ENCODE results near the gene NVL. TPM values are rescaled to one million over a fixed set of nuclear protein-coding genes. Genes with fewer than 3 reads are reported as not detected.

The NVL gene
- total and polyA plus RNA-seq, 7 experiments from 2014 or later: 16.1 to 48.6 (median 24.7) TPM

DNA sequence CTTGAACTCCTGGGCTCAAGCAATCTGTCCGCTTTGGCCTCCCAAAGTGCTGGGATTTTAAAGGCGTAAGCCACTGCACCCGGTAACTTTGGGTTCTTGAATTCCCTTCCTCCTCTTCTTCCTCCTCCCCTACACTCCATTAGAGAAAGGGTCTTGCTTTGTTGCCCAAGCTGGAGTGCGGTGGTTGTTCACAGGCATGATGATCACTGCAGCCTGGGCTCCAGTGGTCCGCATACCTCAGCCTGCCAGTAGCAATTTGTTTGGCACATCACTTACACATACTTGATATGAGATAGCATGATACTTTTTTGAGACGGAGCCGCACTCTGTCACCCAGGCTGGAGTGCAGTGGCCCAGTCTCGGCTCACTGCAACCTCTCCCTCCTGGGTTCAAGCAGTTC, 144.8 kb downstream of the NVL start:
- ATAC-seq (no peak), DNase-seq (no peak)
- intact Hi-C loops (cut with micrococcal nuclease): loop anchor here in 1 of 2 donors (10.0 kb wide), 3 partner anchors 470 to 1470 kb away; partner anchors contain the start of genes AIDA, BROX, CAPN2 and LBR
- peaks cover 43 to 70% (median 66%) of the 10 kb centered on the region in 7 donors for H3K4me1 Mint-ChIP-seq
- H3K4me3 Mint-ChIP-seq: peak overlapping the region; percentile 78 to 94 (median 88)
- peaks cover 0 to 5% (median 0%) of the 10 kb centered on the region in 11 donors for H3K9me3 Mint-ChIP-seq
- H3K36me3 Mint-ChIP-seq: peaks cover 0 to 32% (median 15%) of the 10 kb centered on the region in 5 donors
- ChIA-PET CTCF (no interaction called here), POLR2A (interaction anchor here (0.6 to 4.1 kb wide), 3 partner anchors 16 to 354 kb away, joined by 3 to 28 read pairs (median 3); no protein-coding TSS in a partner anchor)
- H3K27me3 Mint-ChIP-seq: no peaks in the 10 kb centered on the region
- Histone ChIP-seq H3K9me3 (ENCODE audit: control insufficient read depth in 2 of 3, low read length in 3 of 3) (no peaks in the 10 kb centered on the region), H3K27ac (ENCODE audit: low read depth, low read length) (no peak overlapping the region), H3K4me1 (ENCODE audit: control insufficient read depth in 2 of 2, insufficient read depth in 2 of 2, low read length in 2 of 2) (peaks cover 25 to 28% of the 10 kb centered on the region in 2 donors), H3K27me3 (ENCODE audit: control insufficient read depth in 2 of 2, insufficient read depth in 2 of 2, low read length in 2 of 2) (no peaks in the 10 kb centered on the region), H3K36me3 (ENCODE audit: control insufficient read depth in 2 of 3, insufficient read depth in 3 of 3, low read length in 3 of 3) (peaks cover 0 to 8% (median 5%) of the 10 kb centered on the region in 3 experiments), H3K4me3 (ENCODE audit: low read length) (no peak overlapping the region)
- peak overlapping the region; percentile 70 to 93 (median 86) for H3K27ac Mint-ChIP-seq

DNA sequence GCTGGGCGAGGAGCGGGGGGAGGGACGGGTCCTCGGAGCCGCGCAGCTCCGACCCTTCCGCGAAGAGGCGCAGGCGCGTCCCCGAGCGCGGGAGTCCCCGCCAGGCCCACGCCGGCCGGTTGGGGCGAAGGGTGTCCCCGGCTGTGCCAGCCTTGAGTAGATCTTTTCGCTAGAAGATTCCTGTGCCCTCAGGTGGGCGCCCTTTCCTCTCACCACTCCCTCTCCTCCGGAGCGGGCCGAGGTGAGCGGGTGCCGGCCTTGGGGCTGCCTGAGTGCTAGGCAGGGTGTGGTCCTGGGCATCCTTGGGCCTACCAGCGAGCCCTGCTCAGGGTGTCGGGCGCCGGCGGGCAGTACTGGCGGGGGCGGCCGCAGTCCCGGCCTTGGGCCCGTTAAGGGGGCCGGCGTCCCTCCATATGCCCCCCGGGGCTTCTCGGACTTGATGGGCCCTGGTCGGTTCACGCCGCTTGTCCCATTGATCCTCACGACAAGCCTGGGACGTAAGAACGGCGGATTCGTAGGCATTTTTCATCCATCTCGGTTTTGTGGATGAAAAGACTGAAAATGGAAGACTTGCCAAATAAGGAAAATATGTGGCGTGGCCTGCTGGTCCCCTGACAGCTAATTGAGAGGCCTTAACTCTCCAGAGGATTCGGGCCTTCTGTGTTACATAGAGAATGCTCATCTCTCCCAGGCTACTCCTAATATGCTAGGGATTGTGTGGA, 146.2 kb downstream of the NVL start:
- ATAC-seq (peak; percentile 54), DNase-seq (peak; percentile 40 to 78 (median 56))
- H3K36me3 ChIP-seq (ENCODE audit: control insufficient read depth in 2 of 3, insufficient read depth in 3 of 3, low read length in 3 of 3): no peaks in the 10 kb centered on the region
- H3K4me1 Mint-ChIP-seq: peaks cover 41 to 62% (median 59%) of the 10 kb centered on the region in 7 donors
- peak overlapping the region; percentile 76 for H3K4me3 ChIP-seq (ENCODE audit: low read length)
- peak overlapping the region; percentile 78 to 94 (median 88) for H3K4me3 Mint-ChIP-seq
- H3K36me3 Mint-ChIP-seq: peaks cover 0 to 23% (median 10%) of the 10 kb centered on the region in 5 donors
- H3K4me1 ChIP-seq (ENCODE audit: control insufficient read depth in 2 of 2, insufficient read depth in 2 of 2, low read length in 2 of 2): peaks cover 25 to 28% of the 10 kb centered on the region in 2 donors
- H3K27me3 Mint-ChIP-seq: no peaks in the 10 kb centered on the region
- no peaks in the 10 kb centered on the region for H3K27me3 ChIP-seq (ENCODE audit: control insufficient read depth in 2 of 2, insufficient read depth in 2 of 2, low read length in 2 of 2)
- peak overlapping the region; percentile 84 to 93 (median 87) for H3K27ac Mint-ChIP-seq
- POLR2A ChIA-PET: interaction anchor here (0.6 to 4.1 kb wide), 13 partner anchors 10 to 467 kb away, joined by 3 to 28 read pairs (median 5); partner anchors contain the start of genes FBXO28 and WDR26
- peaks cover 0 to 5% (median 0%) of the 10 kb centered on the region in 11 donors for H3K9me3 Mint-ChIP-seq
- H3K9me3 ChIP-seq (ENCODE audit: control insufficient read depth in 2 of 3, low read length in 3 of 3): no peaks in the 10 kb centered on the region
- peak overlapping the region; percentile 92 for H3K27ac ChIP-seq (ENCODE audit: low read depth, low read length)
- CTCF ChIA-PET: interaction anchor here (1.4 kb wide), 1 partner anchor 14 kb away, joined by 5 read pairs; no protein-coding TSS in a partner anchor
- intact Hi-C loops (cut with micrococcal nuclease): loop anchor here (1.0 to 10.0 kb wide), 16 partner anchors 61 to 1471 kb away; partner anchors contain the start of genes AIDA (in 2 of the 2), BROX (in 2 of the 2), FBXO28 (in 2 of the 2) and NVL (in 2 of the 2)

GRCh38 chr1:224182866-224183590, 146.9 kb downstream of the NVL start, which contains the start of gene DEGS1:
Gene DEGS1 (plus strand): TSS chr1:224183240. CDS start chr1:224183337, 97 bp downstream.
- Mint-ChIP-seq H3K36me3 (peaks cover 0 to 17% (median 5%) of the 10 kb centered on the region in 5 donors), H3K27ac (peak within 1 kb of the TSS; percentile 90 to 96 (median 93)), H3K9me3 (peaks cover 0 to 2% (median 0%) of the 10 kb centered on the region in 11 donors), H3K27me3 (no peaks in the 10 kb centered on the region), H3K4me1 (peaks cover 35 to 56% (median 53%) of the 10 kb centered on the region in 7 donors), H3K4me3 (peak within 1 kb of the TSS; percentile 78 to 95 (median 90))
- POLR2A ChIA-PET: interaction anchor here (0.7 to 4.1 kb wide), 17 partner anchors 9 to 467 kb away, joined by 3 to 28 read pairs (median 4); partner anchors contain the start of genes FBXO28 and WDR26
- Histone ChIP-seq H3K4me1 (ENCODE audit: control insufficient read depth in 2 of 2, insufficient read depth in 2 of 2, low read length in 2 of 2) (peaks cover 20 to 28% of the 10 kb centered on the region in 2 donors), H3K36me3 (ENCODE audit: control insufficient read depth in 2 of 3, insufficient read depth in 3 of 3, low read length in 3 of 3) (no peaks in the 10 kb centered on the region), H3K27me3 (ENCODE audit: control insufficient read depth in 2 of 2, insufficient read depth in 2 of 2, low read length in 2 of 2) (no peaks in the 10 kb centered on the region), H3K4me3 (ENCODE audit: low read length) (peak within 1 kb of the TSS; percentile 76), H3K27ac (ENCODE audit: low read depth, low read length) (peak within 1 kb of the TSS; percentile 92), H3K9me3 (ENCODE audit: control insufficient read depth in 2 of 3, low read length in 3 of 3) (no peaks in the 10 kb centered on the region)
- ATAC-seq (peak; percentile 91), DNase-seq (peak; percentile 77 to 86 (median 84))
- intact Hi-C loops (cut with micrococcal nuclease): loop anchor here (1.0 to 10.0 kb wide), 18 partner anchors 14 to 1470 kb away; partner anchors contain the start of genes AIDA (in 2 of the 2), BROX (in 2 of the 2), CNIH4 (in 2 of the 2) and FBXO28 (in 2 of the 2)
- CTCF ChIA-PET: interaction anchor here (0.6 to 1.4 kb wide), 3 partner anchors 13 to 16 kb away, joined by 3 to 5 read pairs (median 4); no protein-coding TSS in a partner anchor

DNA sequence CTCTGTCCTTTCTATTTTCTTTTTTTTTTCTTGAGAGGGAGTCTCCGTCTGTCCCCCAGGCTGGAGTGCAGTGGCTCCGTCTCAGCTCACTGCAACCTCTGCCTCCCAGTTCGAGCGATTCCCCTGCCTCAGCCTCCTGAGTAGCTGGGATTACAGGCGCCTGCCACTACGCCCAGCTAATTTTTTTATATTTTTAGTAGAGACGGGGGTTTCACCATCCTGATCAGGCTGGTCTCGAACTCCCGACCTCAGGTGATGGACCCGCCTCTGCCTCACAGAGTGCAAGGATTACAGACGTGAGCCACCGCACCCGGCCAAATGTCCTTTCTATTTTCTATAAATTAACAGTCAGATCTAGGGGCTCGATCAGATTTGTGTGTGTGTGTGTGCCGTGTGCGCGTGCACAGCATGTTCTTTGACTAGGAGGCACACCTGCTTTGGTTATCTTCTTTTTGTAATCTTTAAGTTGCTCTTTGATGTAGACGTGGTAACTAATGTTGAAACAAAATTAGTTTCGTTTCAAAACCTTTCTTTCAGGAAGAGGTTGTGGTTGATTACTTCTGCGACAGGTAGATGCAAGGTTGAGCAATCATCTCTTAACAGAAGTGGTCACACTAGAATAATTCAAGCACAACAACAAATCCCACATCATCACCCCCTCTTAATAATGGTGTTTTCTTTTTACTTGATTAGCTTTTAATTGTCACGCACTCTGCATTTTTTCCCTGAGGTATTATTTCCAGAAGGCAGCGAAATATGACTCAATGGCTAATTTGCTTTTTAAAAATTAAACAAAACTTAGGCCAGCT, 147.7 kb downstream of the NVL start:
- peak overlapping the region; percentile 78 to 95 (median 88) for H3K4me3 Mint-ChIP-seq
- peak overlapping the region; percentile 76 for H3K4me3 ChIP-seq (ENCODE audit: low read length)
- ChIA-PET POLR2A (interaction anchor here (0.6 to 4.1 kb wide), 17 partner anchors 8 to 466 kb away, joined by 3 to 28 read pairs (median 4); partner anchors contain the start of genes FBXO28 and WDR26), CTCF (interaction anchor here (0.6 to 1.4 kb wide), 4 partner anchors 12 to 15 kb away, joined by 3 to 5 read pairs (median 4); no protein-coding TSS in a partner anchor)
- H3K27me3 Mint-ChIP-seq: no peaks in the 10 kb centered on the region
- DNase-seq (peak in 6 of 9 donors; percentile 75 to 87 (median 82)), ATAC-seq (peak; percentile 67)
- no peaks in the 10 kb centered on the region for H3K36me3 ChIP-seq (ENCODE audit: control insufficient read depth in 2 of 3, insufficient read depth in 3 of 3, low read length in 3 of 3)
- peak overlapping the region; percentile 86 to 96 (median 93) for H3K27ac Mint-ChIP-seq
- peak overlapping the region; percentile 92 for H3K27ac ChIP-seq (ENCODE audit: low read depth, low read length)
- peaks cover 0 to 14% (median 5%) of the 10 kb centered on the region in 5 donors for H3K36me3 Mint-ChIP-seq
- peaks cover 35 to 54% (median 50%) of the 10 kb centered on the region in 7 donors for H3K4me1 Mint-ChIP-seq
- no peaks in the 10 kb centered on the region for H3K9me3 ChIP-seq (ENCODE audit: control insufficient read depth in 2 of 3, low read length in 3 of 3)
- H3K4me1 ChIP-seq (ENCODE audit: control insufficient read depth in 2 of 2, insufficient read depth in 2 of 2, low read length in 2 of 2): peaks cover 20 to 28% of the 10 kb centered on the region in 2 donors
- peaks cover 0 to 2% (median 0%) of the 10 kb centered on the region in 11 donors for H3K9me3 Mint-ChIP-seq
- intact Hi-C loops (cut with micrococcal nuclease): loop anchor here (1.0 to 10.0 kb wide), 16 partner anchors 13 to 1469 kb away; partner anchors contain the start of genes AIDA (in 2 of the 2), BROX (in 2 of the 2), TP53BP2 (in 2 of the 2) and WDR26 (in 2 of the 2)
- no peaks in the 10 kb centered on the region for H3K27me3 ChIP-seq (ENCODE audit: control insufficient read depth in 2 of 2, insufficient read depth in 2 of 2, low read length in 2 of 2)

DNA sequence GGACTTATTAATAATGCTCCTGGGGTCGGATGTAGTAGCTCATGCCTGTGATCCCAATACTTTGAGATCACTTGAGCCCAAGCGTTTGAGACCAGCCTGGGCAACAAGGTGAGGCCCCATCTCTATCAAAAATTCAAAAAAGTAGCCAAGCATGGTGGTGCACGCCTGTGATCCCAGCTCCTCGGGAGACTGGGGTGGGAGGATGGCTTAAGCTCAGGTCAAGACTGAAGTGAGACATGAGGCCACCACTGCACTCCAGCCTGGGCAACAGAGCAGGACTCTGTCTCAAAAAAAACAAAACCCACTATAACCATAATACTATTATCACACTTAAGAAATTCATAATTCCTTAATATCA, 148.5 kb downstream of the NVL start:
- H3K4me1 Mint-ChIP-seq: peaks cover 31 to 48% (median 44%) of the 10 kb centered on the region in 7 donors
- H3K9me3 ChIP-seq (ENCODE audit: control insufficient read depth in 2 of 3, low read length in 3 of 3): no peaks in the 10 kb centered on the region
- CTCF ChIA-PET: interaction anchor here (0.6 to 1.0 kb wide), 2 partner anchors 12 to 13 kb away, joined by 3 read pairs; no protein-coding TSS in a partner anchor
- no peak overlapping the region for H3K27ac ChIP-seq (ENCODE audit: low read depth, low read length)
- H3K27me3 Mint-ChIP-seq: no peaks in the 10 kb centered on the region
- intact Hi-C loops (cut with micrococcal nuclease): loop anchor here (5.0 to 10.0 kb wide), 8 partner anchors 66 to 1467 kb away; partner anchors contain the start of genes AIDA (in 1 of the 2), BROX (in 1 of the 2), CAPN2 (in 1 of the 2) and LBR (in 1 of the 2)
- no peak overlapping the region for H3K4me3 ChIP-seq (ENCODE audit: low read length)
- peak overlapping the region in 7 of 10 donors; percentile 9 to 95 (median 86) for H3K4me3 Mint-ChIP-seq
- peaks cover 0 to 14% (median 0%) of the 10 kb centered on the region in 5 donors for H3K36me3 Mint-ChIP-seq
- no peaks in the 10 kb centered on the region for H3K36me3 ChIP-seq (ENCODE audit: control insufficient read depth in 2 of 3, insufficient read depth in 3 of 3, low read length in 3 of 3)
- no peaks in the 10 kb centered on the region for H3K27me3 ChIP-seq (ENCODE audit: control insufficient read depth in 2 of 2, insufficient read depth in 2 of 2, low read length in 2 of 2)
- peaks cover 0 to 2% (median 0%) of the 10 kb centered on the region in 11 donors for H3K9me3 Mint-ChIP-seq
- ATAC-seq: no peak
- H3K27ac Mint-ChIP-seq: peak overlapping the region; percentile 86 to 96 (median 93)
- POLR2A ChIA-PET: interaction anchor here (2.1 to 4.1 kb wide), 3 partner anchors 12 to 64 kb away, joined by 9 to 28 read pairs (median 10); no protein-coding TSS in a partner anchor
- peaks cover 20 to 28% of the 10 kb centered on the region in 2 donors for H3K4me1 ChIP-seq (ENCODE audit: control insufficient read depth in 2 of 2, insufficient read depth in 2 of 2, low read length in 2 of 2)
- DNase-seq: no peak
